Measurements from ENCODE around the gene CHST15.

Gene CHST15

DNA sequence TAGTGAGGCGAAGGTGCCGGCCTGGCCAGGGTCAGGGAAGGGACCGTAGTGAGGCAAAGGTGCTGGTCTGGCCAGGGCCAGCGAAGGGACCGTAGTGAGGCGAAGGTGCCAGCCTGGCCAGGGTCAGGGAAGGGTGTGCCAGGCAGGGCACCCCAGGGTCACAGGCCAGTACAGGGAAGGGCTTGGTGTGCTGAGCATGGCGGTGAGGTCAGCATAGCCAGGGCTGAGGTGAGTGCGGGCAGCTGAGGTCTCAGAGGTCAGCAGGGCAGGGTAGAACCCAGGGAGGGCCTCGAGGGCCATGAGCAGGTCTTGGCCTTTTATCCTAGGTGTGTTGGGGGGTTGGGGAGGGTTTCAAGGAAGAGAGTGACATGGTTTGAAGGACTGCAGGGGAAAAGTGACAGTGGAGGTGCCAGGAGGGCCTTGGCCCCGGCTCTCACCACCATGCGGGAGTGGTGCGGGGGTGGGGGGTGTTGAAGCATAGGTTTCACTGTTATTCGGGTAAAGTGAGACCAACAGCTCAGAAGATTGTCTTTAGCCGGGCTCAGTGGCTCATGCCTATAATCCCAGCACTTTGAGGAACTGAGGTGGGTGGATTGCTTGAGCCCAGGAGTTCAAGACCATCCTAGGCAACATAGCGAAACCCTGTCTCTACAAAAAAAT is 93.3 kb downstream of the CHST15 start:
- DNase-seq (ENCODE audit: low read depth, low spot score), result no peak
- in situ Hi-C loops (cut with HindIII; ENCODE audit: low sequenced_read_pairs), result no loop called here
- no peak overlapping the region for H3K4me3 ChIP-seq (ENCODE audit: low read depth, low read length)
- TF ChIP-seq, protein P1, sequence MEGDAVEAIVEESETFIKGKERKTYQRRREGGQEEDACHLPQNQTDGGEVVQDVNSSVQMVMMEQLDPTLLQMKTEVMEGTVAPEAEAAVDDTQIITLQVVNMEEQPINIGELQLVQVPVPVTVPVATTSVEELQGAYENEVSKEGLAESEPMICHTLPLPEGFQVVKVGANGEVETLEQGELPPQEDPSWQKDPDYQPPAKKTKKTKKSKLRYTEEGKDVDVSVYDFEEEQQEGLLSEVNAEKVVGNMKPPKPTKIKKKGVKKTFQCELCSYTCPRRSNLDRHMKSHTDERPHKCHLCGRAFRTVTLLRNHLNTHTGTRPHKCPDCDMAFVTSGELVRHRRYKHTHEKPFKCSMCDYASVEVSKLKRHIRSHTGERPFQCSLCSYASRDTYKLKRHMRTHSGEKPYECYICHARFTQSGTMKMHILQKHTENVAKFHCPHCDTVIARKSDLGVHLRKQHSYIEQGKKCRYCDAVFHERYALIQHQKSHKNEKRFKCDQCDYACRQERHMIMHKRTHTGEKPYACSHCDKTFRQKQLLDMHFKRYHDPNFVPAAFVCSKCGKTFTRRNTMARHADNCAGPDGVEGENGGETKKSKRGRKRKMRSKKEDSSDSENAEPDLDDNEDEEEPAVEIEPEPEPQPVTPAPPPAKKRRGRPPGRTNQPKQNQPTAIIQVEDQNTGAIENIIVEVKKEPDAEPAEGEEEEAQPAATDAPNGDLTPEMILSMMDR (IDR thresholded peaks at IDR 0.05; ENCODE audit: low read depth, low read length), result no peak

DNA sequence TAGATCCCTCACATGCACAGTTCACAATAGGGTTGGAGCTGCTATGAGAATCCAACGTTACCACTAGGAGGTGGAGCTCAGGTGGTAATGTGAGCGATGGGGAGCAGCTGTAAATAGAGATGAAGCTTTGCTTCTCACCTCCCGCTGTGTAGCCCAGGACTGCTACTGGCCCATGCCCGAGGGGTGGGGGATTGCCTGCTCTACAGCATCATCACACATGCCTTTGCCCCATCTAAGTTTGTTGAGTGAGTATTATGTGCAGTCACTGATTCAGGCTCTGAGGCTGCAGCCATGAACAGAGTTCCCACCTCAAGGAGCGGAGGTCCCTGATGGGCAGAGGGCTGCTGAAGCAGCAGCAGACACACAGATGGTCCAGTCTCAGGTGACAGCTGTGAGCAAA is 94.1 kb downstream of the CHST15 start:
- no peak overlapping the region for H3K4me3 ChIP-seq (ENCODE audit: low read depth, low read length)
- TF ChIP-seq, protein P1 (IDR thresholded peaks at IDR 0.05; ENCODE audit: low read depth, low read length), result no peak
- no peak for DNase-seq (ENCODE audit: low read depth, low spot score)
- in situ Hi-C loops (cut with HindIII; ENCODE audit: low sequenced_read_pairs), result no loop called here

DNA sequence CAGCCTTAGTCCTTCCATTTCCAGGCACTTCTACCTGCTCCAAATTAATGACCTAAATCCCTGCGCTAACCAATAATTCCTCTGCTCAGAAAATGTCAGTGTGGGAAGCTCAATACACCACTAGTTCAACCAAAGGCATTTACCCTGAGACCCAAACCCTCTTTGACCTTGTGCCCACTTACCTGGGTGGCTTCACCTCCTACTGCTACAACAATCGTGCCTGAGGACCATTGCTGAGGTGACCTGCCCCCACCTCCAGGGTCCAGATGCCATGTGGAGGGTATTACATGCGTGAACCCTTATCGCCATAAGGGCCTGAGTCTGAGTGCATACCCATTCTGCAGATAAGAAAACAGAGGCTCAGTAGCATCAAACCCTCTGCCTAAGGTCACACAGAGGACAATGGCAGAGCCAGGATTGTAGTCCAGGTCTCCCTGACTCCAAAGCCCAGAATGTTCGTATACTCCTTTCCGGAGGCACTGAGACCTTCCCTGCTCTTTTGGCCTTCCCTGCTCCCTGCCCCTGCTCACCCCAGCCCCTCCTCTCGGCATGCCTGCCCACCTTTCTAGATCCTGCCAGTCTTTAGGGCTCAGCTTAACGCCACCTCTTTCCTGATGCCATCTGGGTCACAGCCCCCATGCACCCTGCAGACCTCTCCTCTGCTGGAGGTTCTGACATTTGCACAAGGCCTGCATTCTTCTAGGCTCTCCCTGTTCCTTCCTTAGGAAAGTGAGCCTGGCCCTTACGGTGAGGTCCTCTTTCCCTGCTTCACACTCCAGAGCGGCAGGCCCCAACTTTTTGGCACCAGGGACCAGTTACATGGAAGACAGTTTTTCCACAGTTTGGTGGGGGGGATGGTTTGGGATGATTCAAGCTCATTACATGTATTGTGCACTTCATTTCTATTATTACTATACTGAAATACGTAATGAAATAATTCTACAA is 94.9 kb downstream of the CHST15 start:
- in situ Hi-C loops (cut with HindIII; ENCODE audit: low sequenced_read_pairs), result no loop called here
- TF ChIP-seq, protein P1 (IDR thresholded peaks at IDR 0.05; ENCODE audit: low read depth, low read length), result no peak
- DNase-seq (ENCODE audit: low read depth, low spot score), result no peak
- no peak overlapping the region for H3K4me3 ChIP-seq (ENCODE audit: low read depth, low read length)

DNA sequence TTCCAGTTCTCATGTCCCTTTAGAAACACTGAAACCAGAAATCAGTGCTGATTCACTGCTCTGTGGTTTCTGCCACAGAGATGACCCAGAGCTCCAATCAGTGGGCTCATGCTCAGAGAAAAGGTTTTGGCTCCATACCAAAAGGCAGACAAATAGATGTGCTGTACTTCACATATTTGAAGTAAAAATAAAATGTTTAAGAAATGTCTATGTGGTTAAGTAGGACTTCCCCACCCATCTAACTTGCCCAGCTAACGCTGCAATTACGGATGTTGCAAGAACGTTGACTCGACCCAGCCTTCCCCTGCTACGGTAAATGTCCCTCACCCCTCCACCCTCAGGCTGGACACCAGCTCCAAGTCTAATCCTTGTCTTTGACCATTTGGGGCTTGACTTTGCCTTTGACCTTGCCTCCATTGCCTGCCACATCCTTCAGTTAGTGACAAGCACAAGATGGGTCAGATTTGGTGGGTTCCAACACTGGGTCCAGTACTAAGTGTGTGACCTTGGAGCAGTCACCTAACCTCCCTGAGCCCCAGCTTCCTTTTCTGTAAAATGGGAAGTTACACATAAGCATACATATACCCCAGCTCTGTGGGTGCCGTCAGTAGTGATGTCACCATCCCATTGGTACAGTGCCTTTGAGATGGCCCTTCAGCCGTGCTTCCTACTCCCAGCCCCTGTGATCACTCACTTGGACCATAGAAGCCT is 95.8 kb downstream of the CHST15 start:
- TF ChIP-seq, protein P1 (IDR thresholded peaks at IDR 0.05; ENCODE audit: low read depth, low read length), result no peak
- DNase-seq (ENCODE audit: low read depth, low spot score), result peak; percentile 98
- H3K4me3 ChIP-seq (ENCODE audit: low read depth, low read length), result no peak overlapping the region
- in situ Hi-C loops (cut with HindIII; ENCODE audit: low sequenced_read_pairs), result no loop called here

DNA sequence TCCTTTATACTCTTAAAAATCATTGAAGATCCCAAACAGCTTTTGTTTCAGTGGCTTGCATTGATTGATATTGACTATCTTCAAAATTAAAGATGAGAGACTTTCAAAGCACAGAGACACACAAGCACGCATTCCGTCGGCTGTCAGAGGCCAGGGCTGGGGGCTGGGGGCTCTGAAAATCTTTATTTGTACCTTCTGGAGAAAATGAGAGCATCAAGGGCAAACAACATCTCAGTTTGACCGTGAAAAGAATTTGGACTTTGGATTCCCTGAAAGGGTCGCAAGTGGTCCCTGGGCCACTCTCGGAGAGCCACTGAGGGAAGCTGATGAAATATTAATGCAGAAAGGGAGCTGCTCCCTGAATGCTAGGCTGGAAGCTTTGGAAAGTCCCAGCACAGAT is 96.4 kb downstream of the CHST15 start:
- in situ Hi-C loops (cut with HindIII; ENCODE audit: low sequenced_read_pairs), result no loop called here
- DNase-seq (ENCODE audit: low read depth, low spot score), result no peak
- H3K4me3 ChIP-seq (ENCODE audit: low read depth, low read length), result no peak overlapping the region
- TF ChIP-seq, protein P1 (IDR thresholded peaks at IDR 0.05; ENCODE audit: low read depth, low read length), result no peak

DNA sequence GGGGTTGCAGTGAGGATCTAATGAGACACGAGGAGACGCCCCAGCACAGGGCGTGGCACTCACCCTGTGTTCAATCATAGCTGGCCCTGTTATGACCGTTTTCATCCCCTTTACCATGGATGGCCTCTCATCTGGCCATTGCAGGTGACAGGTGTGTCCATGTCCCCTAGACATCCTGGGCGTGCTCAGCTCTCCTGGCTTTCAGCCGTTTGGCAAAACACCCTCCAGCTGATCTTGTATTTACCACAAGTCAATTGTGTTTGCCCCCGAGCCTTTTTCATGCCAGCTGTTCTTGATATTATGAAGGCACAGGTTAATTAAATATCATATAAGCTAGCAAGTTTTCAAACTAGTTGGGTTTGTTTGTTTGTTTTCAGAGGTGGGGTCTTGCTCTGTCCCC is 97.1 kb downstream of the CHST15 start:
- no peak overlapping the region for H3K4me3 ChIP-seq (ENCODE audit: low read depth, low read length)
- no peak for DNase-seq (ENCODE audit: low read depth, low spot score)
- TF ChIP-seq, protein P1 (IDR thresholded peaks at IDR 0.05; ENCODE audit: low read depth, low read length), result no peak
- in situ Hi-C loops (cut with HindIII; ENCODE audit: low sequenced_read_pairs), result no loop called here

Measured in astrocyte of the spinal cord (primary cell).